ENCODE measurements around the gene ZFP28.
A peak's percentile ranks its signal among the peaks of the same experiment; 100 is the strongest.

ZFP28 gene

DNA sequence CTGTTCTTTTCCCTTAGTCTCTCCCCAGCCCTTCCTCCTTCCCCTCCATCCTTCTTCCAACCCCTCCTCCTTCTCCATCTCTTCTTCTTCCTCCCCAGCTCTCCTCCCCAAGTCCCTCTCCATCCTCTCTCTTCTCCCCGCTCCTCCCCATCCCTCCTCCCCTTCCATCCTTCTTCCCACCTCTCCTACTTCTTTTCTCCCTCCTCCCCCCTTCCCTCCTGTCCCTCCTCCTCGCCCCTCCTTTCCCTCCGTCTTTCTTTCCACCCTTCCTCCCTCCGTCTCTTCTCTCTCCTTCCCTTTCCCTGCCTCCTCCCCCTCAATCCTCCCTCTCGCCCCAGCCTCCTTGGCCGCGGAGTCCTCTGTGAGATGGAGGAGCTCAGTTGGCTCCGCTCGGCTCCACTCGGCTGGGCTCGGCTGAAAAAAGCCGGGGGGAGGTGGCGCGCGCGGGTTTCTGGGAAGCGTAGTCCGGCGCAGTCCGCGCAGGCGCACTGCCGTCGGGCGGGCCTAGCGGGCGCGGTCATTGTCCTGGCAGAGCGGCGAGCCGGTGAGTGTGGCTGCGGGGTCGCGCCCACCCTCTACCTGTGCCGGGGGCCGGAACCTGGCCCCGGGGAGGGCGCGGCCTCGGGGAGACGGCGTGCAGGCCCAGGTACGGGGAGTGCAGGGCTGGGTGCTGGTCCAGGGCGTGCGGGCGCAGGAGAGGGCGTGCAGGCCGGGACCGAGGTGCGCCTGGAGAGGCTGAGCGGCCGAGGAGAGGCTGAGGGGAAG lies 56.2 kb downstream of the ZFP28 start, which contains the start of gene ZNF71:
ZNF71 (plus strand) TSS at position 520 of the 765 bp plus-strand sequence. CDS start 6,257 bp downstream, outside the sequence.
- peak; percentile 57 to 81 for DNase-seq (ENCODE audit: extremely low read depth in 1 of 2, low read depth in 1 of 2)

DNA sequence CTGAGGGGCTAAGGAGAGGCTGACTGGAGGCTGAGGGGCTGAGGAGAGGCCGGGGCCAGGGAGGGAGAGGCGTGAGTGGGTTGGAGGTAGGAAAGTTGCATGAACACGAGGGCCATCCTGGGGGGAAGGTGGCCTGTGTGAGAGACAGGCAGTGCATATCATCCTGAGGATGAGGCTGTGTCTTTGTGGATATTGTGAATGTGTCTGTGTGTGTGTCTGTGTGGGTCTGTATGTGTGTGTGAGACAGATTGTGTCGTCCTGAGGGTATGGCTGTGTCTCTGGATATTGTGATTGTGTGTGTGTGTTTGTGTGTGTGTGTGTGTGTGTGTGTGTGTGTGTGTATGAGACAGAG lies 56.8 kb downstream of the ZFP28 start:
- DNase-seq (ENCODE audit: extremely low read depth in 1 of 2, low read depth in 1 of 2): no peak

DNA sequence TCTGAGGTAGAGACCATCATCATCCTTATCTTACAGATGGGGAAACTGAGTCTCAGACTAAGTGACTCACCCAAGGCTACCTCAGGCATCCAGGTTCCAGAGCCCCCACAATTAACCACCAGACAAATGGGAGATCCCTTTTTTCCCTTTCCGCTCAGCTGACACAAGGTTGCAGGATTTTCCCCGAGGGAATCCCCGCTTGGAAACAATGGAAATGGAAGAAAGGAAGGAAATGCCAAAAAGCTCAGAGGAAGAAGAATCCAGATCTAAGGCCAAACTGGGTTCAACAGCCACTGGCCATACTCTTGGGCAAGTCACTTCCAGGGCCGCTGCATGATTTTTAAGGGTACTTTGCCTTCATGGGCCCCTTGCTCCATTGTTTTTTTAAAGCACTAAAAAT lies 57.9 kb downstream of the ZFP28 start:
- no peak for DNase-seq (ENCODE audit: extremely low read depth in 1 of 2, low read depth in 1 of 2)

DNA sequence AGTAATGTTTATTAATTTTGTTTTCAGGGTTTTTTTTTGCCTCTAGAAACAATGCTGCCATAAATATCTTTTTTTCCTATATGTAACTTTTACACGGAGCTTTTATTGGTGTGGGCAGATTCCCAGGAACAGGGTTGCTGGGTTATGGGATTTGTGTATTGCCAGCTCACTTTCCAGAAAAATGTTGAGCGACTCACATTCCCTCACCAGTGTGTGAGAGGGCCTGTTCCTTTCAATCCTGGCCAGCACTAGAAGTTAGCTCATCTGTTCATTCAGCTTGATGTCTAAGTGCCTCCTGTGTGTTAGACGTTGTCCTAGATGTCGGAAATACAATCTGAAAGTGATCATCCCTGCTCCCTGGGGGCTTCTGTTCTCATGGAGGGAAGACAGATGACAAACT lies 58.9 kb downstream of the ZFP28 start:
- DNase-seq (ENCODE audit: extremely low read depth in 1 of 2, low read depth in 1 of 2): no peak

DNA sequence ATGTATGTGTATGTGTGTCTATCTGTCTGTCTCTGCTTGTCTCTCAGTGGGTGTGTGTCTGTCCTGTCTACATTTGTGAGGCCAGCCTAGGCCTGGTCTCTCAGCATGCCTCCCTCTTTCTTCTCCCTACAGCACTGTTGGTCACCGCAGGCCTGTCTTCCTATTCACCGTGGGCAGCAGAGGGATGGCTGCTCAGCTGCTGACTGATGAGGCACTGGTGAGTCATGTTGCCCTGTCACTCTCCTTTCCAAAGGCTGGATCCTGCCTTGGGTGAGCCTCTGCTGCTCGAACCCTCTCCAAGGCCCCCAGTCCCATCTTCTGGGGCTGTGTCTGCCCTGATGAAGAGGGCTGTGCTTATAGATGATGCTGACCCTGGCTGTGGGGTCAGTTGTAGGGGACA lies 62.6 kb downstream of the ZFP28 start:
- DNase-seq (ENCODE audit: extremely low read depth in 1 of 2, low read depth in 1 of 2): no peak

DNA sequence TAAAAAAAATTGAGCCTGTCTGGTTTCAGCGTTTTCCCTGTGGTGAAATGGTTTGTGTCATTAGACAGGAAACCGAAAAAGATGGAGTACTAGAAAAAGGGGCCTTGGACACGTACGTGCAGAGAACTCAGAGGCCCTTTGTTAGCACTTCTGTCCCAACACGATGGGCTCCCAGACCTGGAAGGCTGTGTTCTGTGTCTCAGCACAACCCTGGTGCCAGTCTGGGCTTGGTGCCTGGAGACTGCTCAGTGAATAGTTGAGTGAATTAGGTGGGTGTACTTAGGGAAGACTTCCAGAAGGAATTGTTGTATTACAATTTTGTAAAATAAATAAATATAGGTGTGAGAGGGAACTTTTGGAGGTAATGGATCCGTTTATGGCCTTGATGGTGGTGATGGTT lies 65.1 kb downstream of the ZFP28 start:
- DNase-seq (ENCODE audit: extremely low read depth in 1 of 2, low read depth in 1 of 2): no peak

Data from activated CD8-positive, alpha-beta memory T cell treated with anti-CD3 and anti-CD28 coated beads for 1 hour (primary cell).